ENCODE results near the gene TPM4.

TPM4 gene

DNA sequence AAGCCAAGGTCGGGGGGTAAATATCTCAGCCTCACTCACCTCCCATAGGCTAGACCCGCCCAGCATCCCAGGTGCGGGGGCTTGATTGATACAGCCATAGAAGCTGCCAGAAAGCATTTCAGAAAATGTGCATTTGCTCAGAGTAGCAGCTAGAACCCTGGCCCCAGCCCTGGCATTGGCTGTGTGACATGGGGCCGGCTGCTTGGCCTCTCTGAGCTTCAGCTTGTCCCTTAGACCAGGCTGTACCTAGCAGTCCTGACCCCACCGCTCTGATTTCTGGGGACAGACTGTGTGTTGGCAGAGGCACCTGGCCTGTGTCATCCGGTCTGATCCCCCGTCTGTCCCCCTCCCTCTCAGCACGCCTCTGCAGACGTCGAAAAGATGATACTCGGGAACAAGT is 50.8 kb downstream of the TPM4 start:
- no peak for DNase-seq (ENCODE audit: low read depth)
- TF ChIP-seq, protein P1, sequence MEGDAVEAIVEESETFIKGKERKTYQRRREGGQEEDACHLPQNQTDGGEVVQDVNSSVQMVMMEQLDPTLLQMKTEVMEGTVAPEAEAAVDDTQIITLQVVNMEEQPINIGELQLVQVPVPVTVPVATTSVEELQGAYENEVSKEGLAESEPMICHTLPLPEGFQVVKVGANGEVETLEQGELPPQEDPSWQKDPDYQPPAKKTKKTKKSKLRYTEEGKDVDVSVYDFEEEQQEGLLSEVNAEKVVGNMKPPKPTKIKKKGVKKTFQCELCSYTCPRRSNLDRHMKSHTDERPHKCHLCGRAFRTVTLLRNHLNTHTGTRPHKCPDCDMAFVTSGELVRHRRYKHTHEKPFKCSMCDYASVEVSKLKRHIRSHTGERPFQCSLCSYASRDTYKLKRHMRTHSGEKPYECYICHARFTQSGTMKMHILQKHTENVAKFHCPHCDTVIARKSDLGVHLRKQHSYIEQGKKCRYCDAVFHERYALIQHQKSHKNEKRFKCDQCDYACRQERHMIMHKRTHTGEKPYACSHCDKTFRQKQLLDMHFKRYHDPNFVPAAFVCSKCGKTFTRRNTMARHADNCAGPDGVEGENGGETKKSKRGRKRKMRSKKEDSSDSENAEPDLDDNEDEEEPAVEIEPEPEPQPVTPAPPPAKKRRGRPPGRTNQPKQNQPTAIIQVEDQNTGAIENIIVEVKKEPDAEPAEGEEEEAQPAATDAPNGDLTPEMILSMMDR (IDR thresholded peaks at IDR 0.05; ENCODE audit: insufficient read depth, low read depth, low read length, missing control alignments) = no peak
- no peak overlapping the region for H3K4me3 ChIP-seq (ENCODE audit: low read length)

DNA sequence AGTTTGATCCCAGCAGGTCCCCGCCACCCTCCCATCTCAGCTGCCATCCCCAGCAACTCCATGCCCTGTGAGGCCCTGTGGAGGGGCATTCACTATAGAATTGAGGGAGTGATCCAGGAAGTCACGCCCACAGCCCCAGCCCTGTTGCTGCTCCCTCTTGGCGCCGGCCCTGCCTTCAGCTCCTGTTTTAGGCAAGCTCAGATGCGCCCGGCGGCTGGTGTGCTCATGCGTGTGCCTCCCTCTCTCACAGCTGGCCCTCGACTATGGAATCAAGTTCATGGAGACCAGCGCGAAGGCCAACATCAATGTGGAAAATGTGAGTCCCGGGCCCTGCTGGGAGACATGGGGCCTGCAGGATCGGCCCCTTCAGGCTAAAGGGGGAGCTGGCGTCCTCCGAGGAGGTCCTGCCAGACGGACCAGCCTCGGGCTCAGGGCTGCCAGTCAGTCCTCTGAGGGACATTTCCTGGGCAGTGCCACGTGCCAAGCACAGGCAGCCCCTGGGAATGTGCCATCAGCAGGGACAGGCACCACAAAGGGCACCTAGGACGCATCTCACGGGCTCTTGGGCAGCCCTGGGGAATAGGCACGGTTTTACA is 51.6 kb downstream of the TPM4 start:
- H3K4me3 ChIP-seq (ENCODE audit: low read length) = no peak overlapping the region
- TF ChIP-seq, protein P1 (IDR thresholded peaks at IDR 0.05; ENCODE audit: insufficient read depth, low read depth, low read length, missing control alignments) = no peak
- DNase-seq (ENCODE audit: low read depth) = no peak

DNA sequence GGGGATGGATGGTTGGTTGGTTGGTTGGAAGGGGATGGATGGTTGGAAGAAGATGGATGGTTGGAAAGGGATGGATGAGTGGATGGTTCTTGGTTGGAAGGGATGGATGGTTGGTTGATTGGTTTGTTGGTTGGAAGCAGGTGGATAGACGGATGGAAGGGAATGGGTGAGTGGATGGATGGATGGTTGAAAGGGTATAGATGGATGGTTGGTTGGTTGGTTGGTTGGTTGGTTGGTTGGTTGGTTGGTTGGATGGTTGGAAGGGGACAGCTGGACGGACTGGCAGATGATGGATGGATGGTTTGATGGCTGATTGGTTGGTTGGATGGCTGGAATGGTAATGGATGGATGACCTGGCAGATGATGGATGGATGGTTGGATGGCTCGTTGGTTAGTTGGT is 55.4 kb downstream of the TPM4 start:
- no peak for DNase-seq (ENCODE audit: low read depth)
- TF ChIP-seq, protein P1 (IDR thresholded peaks at IDR 0.05; ENCODE audit: insufficient read depth, low read depth, low read length, missing control alignments) = no peak
- no peak overlapping the region for H3K4me3 ChIP-seq (ENCODE audit: low read length)

DNA sequence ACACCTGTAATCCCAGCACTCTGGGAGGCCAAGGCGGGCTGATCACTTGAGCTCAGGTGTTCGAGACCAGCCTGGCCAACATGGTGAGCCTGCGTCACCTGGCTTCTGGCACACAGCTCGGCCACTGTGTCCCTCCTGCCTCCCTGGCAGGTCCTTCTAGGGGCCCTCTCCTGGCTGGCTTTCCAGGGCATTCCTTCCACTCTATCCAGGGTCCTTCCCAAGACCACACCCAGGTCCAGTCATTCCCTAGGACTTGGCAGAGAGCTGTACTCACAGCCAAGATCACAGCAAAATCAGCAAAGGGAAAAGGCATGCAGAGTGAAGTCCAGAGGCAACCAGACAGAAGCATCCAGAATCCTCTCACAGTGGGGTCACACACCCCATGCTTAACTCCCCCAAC is 57.5 kb downstream of the TPM4 start:
- no peak overlapping the region for H3K4me3 ChIP-seq (ENCODE audit: low read length)
- no peak for DNase-seq (ENCODE audit: low read depth)
- TF ChIP-seq, protein P1 (IDR thresholded peaks at IDR 0.05; ENCODE audit: insufficient read depth, low read depth, low read length, missing control alignments) = no peak

DNA sequence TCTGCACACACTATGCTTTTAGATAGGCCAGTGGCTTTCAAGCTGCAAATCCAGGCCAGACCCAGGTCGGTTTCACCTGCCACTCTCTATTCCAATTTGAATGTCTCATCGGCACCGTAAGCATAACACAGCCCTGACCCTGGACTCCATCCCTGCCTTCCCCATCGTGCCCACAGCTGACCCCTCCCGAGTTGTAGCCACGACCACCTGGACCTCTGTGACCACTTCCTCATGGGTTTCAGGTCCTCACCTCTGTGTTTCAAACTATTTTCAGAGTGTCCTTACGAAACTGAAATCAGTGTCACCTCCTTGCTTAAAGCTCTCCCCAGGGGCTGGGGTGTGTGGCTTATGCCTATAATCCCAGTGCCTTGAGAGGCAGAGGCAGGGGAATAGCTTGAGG is 58.2 kb downstream of the TPM4 start:
- TF ChIP-seq, protein P1 (IDR thresholded peaks at IDR 0.05; ENCODE audit: insufficient read depth, low read depth, low read length, missing control alignments) = no peak
- DNase-seq (ENCODE audit: low read depth) = no peak
- no peak overlapping the region for H3K4me3 ChIP-seq (ENCODE audit: low read length)

DNA sequence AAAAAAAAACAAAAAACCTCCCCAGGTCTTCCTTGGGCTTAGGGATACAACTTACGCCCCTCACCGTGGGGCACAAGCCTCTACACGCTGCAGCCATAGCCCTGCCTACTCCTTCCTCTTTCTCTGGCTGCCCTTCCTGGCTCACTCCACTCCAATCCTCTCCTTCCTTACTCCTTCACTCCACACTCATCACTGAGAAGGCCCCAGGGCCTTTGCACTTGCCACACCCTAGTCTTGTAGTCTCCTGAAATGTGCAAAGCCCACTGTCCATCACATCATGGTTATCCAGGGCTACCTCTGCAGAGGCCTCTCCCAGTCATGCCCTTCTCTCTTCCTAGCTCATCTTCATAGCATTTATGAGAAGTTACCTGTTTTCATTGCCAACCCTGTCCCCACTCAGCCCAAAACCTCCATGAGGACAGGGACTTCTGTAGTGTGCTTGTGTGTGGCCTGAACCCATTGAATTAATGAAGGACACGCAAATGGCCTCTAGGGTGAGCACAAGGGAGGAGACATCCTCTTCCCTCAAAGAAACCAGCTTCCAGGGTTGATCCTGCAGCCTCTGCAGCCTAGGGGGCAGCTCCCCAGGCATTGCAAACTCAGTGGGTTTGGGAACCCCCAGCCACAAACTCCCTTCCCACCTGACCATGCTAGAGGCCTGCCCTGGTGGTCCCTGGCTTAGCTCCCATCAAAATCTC is 59.3 kb downstream of the TPM4 start:
- TF ChIP-seq, protein P1 (IDR thresholded peaks at IDR 0.05; ENCODE audit: insufficient read depth, low read depth, low read length, missing control alignments) = no peak
- no peak overlapping the region for H3K4me3 ChIP-seq (ENCODE audit: low read length)
- DNase-seq (ENCODE audit: low read depth) = no peak
